ENCODE results near the gene RECQL.
A peak's percentile ranks its signal among the peaks of the same experiment; 100 is the strongest.

Gene RECQL

GRCh38 chr12:21453312-21453852 lies 48.1 kb downstream of the RECQL start:
- FAIRE-seq (peak; percentile 48), DNase-seq (ENCODE audit: insufficient read length, low spot score) (no peak)
- TF ChIP-seq CTCF (IDR thresholded peaks at IDR 0.05; ENCODE audit: insufficient read depth, missing control alignments): no peak

GRCh38 chr12:21451529-21451928 lies 49.9 kb downstream of the RECQL start:
- DNase-seq (ENCODE audit: insufficient read length, low spot score) (no peak), FAIRE-seq (no peak)
- TF ChIP-seq CTCF (IDR thresholded peaks at IDR 0.05; ENCODE audit: insufficient read depth, missing control alignments): no peak

- no peak for TF ChIP-seq CTCF (IDR thresholded peaks at IDR 0.05; ENCODE audit: insufficient read depth, missing control alignments)
- no peak for FAIRE-seq
- no peak for DNase-seq (ENCODE audit: insufficient read length, low spot score)
These were observed 57.0 kb downstream of the RECQL start for GRCh38 chr12:21444193-21445146.

- TF ChIP-seq CTCF (IDR thresholded peaks at IDR 0.05; ENCODE audit: insufficient read depth, missing control alignments): no peak
- no peak for DNase-seq (ENCODE audit: insufficient read length, low spot score)
- no peak for FAIRE-seq
These were observed 62.1 kb downstream of the RECQL start for GRCh38 chr12:21439347-21439746.

GRCh38 chr12:21438643-21439042 lies 62.8 kb downstream of the RECQL start:
- peak; percentile 60 for FAIRE-seq

GRCh38 chr12:21434699-21435098 lies 66.7 kb downstream of the RECQL start:
- DNase-seq (ENCODE audit: insufficient read length, low spot score) (no peak), FAIRE-seq (no peak)
- TF ChIP-seq CTCF (IDR thresholded peaks at IDR 0.05; ENCODE audit: insufficient read depth, missing control alignments): no peak

More at GRCh38 chr12:21438643-21439042, 62.8 kb downstream of the RECQL start:
- TF ChIP-seq CTCF (IDR thresholded peaks at IDR 0.05; ENCODE audit: insufficient read depth, missing control alignments): no peak
- no peak for DNase-seq (ENCODE audit: insufficient read length, low spot score)

- no peak for TF ChIP-seq CTCF (IDR thresholded peaks at IDR 0.05; ENCODE audit: insufficient read depth, missing control alignments)
- FAIRE-seq: no peak
- DNase-seq (ENCODE audit: insufficient read length, low spot score): no peak
These were observed 67.9 kb downstream of the RECQL start for GRCh38 chr12:21433525-21433924.

Measured in D721Med (cell line).